Osteoblast (primary cell): ENCODE data around the gene ERAS. TPM values are rescaled to one million over a fixed set of nuclear protein-coding genes. Genes with fewer than 3 reads are reported as not detected.

ENCODE experiments used
- DNase-seq: peaks from one replicate; pipeline ENCODE4 v3.0.0; 2011; ENCODE audit warnings: low spot score, mixed read lengths; ENCODE audit not compliant: insufficient read length; ENCODE audit errors: missing footprints
- H2AFZ ChIP-seq: 2 replicates; pipeline ENCODE4 v1.6.0; 2011; ENCODE audit warnings: mild to moderate bottlenecking, low read length
- H3K27ac ChIP-seq: 2 replicates; pipeline ENCODE4 v1.5.1; 2011; ENCODE audit warnings: mild to moderate bottlenecking, low read depth, low read length, moderate library complexity
- H3K27me3 ChIP-seq: 2 replicates; pipeline ENCODE4 v1.6.0; 2012; ENCODE audit warnings: mild to moderate bottlenecking, control low read depth, inconsistent platforms, low read length, moderate library complexity; ENCODE audit not compliant: insufficient read depth
- H3K36me3 ChIP-seq: 2 replicates; pipeline ENCODE4 v1.5.1; 2011; ENCODE audit warnings: mild to moderate bottlenecking, low read length, control low read depth, moderate library complexity; ENCODE audit not compliant: insufficient read depth
- H3K4me1 ChIP-seq: 2 replicates; pipeline ENCODE4 v1.5.1; 2011; ENCODE audit warnings: mild to moderate bottlenecking, low read length, control low read depth, moderate library complexity; ENCODE audit not compliant: insufficient read depth
- H3K4me2 ChIP-seq: 2 replicates; pipeline ENCODE4 v1.6.0; 2011; ENCODE audit warnings: mild to moderate bottlenecking, low read length; ENCODE audit not compliant: insufficient read depth
- H3K4me3 ChIP-seq: fragments of 200-600 bp; sonication (generic); 3 replicates; pipeline ENCODE4 v1.5.1; 2012; ENCODE audit warnings: mild to moderate bottlenecking, low read length, inconsistent platforms; ENCODE audit not compliant: insufficient read depth
- H3K79me2 ChIP-seq: 2 replicates; pipeline ENCODE4 v1.6.0; 2012; ENCODE audit warnings: mild to moderate bottlenecking, low read length, control low read depth, inconsistent platforms; ENCODE audit not compliant: insufficient read depth
- H3K9me3 ChIP-seq: 2 replicates; pipeline ENCODE4 v1.5.1; 2011; ENCODE audit warnings: low read depth, low read length, control low read depth
- H4K20me1 ChIP-seq: 2 replicates; pipeline ENCODE4 v1.6.0; 2012; ENCODE audit warnings: mild to moderate bottlenecking, low read length, control low read depth; ENCODE audit not compliant: insufficient read depth
- total RNA-seq: library from RNA; depleted of rRNA; stranded (reverse); fragments of >200 nt; gene quantifications from 2 replicates; pipeline ENCODE4 v1.2.3, GENCODE V29; 2012
- TF ChIP-seq, protein P1 (sequence below): IDR thresholded peaks from 2 replicates; pipeline ENCODE4 v1.5.1; 2011; ENCODE audit warnings: mild to moderate bottlenecking, low read depth, low read length, moderate library complexity; ENCODE audit errors: extremely low read depth

Gene ERAS
- total RNA-seq, 1 donor: not detected

DNA sequence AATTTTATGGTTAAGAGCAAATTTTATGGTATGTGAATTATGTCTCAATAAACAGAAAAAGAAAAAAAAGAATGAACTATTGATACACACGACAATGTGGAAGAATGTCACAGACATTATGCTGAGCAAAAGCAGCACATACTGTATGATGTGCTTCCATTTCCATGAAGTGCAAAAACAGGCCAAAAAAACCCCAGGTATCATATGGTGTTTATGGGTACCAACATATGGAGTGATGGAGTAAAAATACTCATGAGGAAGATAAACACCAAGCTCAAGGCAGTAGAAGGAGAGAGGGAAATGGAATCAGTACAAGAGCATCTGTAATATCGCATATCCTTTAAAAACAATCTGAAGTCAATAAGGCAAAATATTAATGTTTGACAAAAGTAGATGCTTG lies 44.1 kb upstream of the ERAS start:
- TF ChIP-seq, protein P1, sequence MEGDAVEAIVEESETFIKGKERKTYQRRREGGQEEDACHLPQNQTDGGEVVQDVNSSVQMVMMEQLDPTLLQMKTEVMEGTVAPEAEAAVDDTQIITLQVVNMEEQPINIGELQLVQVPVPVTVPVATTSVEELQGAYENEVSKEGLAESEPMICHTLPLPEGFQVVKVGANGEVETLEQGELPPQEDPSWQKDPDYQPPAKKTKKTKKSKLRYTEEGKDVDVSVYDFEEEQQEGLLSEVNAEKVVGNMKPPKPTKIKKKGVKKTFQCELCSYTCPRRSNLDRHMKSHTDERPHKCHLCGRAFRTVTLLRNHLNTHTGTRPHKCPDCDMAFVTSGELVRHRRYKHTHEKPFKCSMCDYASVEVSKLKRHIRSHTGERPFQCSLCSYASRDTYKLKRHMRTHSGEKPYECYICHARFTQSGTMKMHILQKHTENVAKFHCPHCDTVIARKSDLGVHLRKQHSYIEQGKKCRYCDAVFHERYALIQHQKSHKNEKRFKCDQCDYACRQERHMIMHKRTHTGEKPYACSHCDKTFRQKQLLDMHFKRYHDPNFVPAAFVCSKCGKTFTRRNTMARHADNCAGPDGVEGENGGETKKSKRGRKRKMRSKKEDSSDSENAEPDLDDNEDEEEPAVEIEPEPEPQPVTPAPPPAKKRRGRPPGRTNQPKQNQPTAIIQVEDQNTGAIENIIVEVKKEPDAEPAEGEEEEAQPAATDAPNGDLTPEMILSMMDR: no peak
- H4K20me1 ChIP-seq: no peaks in the 10 kb centered on the region
- H3K79me2 ChIP-seq: no peaks in the 10 kb centered on the region
- H3K4me2 ChIP-seq: no peak overlapping the region
- no peaks in the 10 kb centered on the region for H3K4me1 ChIP-seq
- no peaks in the 10 kb centered on the region for H3K9me3 ChIP-seq
- H3K36me3 ChIP-seq: no peaks in the 10 kb centered on the region
- no peak overlapping the region for H3K4me3 ChIP-seq
- no peak for DNase-seq
- no peaks in the 10 kb centered on the region for H3K27me3 ChIP-seq
- H2AFZ ChIP-seq: no peak overlapping the region
- no peak overlapping the region for H3K27ac ChIP-seq

DNA sequence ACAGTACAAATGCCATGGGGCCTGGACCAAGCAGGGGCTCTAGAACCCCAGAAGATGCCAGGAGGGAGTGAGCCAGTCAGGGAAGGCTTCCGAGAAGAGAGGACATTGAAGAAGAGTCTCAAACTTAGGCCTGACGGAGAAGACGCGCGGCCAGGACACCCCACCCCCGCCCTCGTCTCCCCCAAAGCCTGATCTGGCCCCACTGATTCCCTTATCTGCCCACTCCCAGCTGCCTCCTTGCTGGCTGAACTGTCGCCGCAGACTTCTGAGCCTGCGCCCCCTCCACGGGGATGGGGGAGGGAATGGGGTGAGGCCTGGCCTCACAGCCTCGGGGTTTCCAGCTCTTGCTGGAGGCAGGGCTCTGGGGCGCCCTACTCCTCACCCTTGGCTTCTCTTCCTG lies 43.5 kb upstream of the ERAS start:
- no peaks in the 10 kb centered on the region for H3K36me3 ChIP-seq
- no peaks in the 10 kb centered on the region for H3K9me3 ChIP-seq
- H4K20me1 ChIP-seq: no peaks in the 10 kb centered on the region
- no peaks in the 10 kb centered on the region for H3K4me1 ChIP-seq
- no peaks in the 10 kb centered on the region for H3K79me2 ChIP-seq
- no peak overlapping the region for H3K4me3 ChIP-seq
- no peak overlapping the region for H3K4me2 ChIP-seq
- H3K27me3 ChIP-seq: no peaks in the 10 kb centered on the region
- H3K27ac ChIP-seq: no peak overlapping the region
- H2AFZ ChIP-seq: no peak overlapping the region
- DNase-seq: no peak
- TF ChIP-seq, protein P1: no peak

DNA sequence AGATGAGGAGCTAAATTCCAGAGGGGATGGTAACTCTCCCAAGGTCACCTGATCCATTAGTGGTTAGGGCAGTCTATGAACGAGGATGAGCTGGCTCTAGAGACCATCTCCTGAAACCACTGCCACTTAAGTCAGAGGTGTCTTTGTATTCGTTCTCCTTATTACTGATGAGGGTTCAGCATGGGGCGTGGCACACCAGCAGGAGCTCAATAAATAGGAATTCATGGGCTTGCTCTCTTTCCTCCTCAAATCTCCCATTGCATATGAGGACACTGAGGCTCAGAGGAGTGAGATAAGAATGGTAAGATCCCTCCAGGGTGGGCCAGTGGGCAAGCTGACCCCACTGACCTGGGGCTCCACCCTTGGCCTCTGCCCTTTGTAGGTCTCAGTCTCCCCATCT lies 41.6 kb upstream of the ERAS start:
- Histone ChIP-seq H3K27me3 (no peaks in the 10 kb centered on the region), H2AFZ (no peak overlapping the region), H3K4me3 (no peak overlapping the region), H3K9me3 (no peaks in the 10 kb centered on the region), H3K27ac (no peak overlapping the region), H3K36me3 (no peaks in the 10 kb centered on the region), H4K20me1 (no peaks in the 10 kb centered on the region), H3K4me1 (no peaks in the 10 kb centered on the region), H3K79me2 (no peaks in the 10 kb centered on the region), H3K4me2 (no peak overlapping the region)
- TF ChIP-seq, protein P1: no peak
- no peak for DNase-seq

DNA sequence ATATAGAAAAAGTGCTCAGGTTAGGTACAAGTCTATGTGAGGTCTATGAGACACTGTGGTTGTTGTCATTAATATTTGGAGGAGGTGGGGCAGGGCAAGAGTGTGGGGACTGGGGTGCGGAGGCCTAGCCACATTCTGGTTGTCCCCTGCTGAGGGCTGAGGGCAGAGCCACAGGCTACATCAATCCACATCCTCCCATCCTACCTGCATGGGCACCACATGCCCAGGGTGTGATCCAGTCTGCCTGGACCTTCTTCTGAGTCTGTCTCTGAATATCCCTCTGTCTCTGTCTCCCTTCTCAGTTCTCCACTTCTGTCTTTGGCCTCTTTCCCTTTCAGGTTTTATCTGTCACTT lies 41.1 kb upstream of the ERAS start:
- no peaks in the 10 kb centered on the region for H3K27me3 ChIP-seq
- TF ChIP-seq, protein P1: no peak
- DNase-seq: no peak
- no peaks in the 10 kb centered on the region for H3K79me2 ChIP-seq
- no peaks in the 10 kb centered on the region for H4K20me1 ChIP-seq
- no peak overlapping the region for H3K4me2 ChIP-seq
- no peak overlapping the region for H3K4me3 ChIP-seq
- no peaks in the 10 kb centered on the region for H3K36me3 ChIP-seq
- no peaks in the 10 kb centered on the region for H3K9me3 ChIP-seq
- H3K27ac ChIP-seq: no peak overlapping the region
- no peaks in the 10 kb centered on the region for H3K4me1 ChIP-seq
- no peak overlapping the region for H2AFZ ChIP-seq
